ENCODE data around the gene DIS3L2. TPM values are rescaled to one million over a fixed set of nuclear protein-coding genes. Genes with fewer than 3 reads are reported as not detected.
A peak's percentile ranks its signal among the peaks of the same experiment; 100 is the strongest.
"Not testable (repeated sequence)": the region's sequence is repeated elsewhere in the genome, so short reads cannot be mapped to it uniquely, and the experiment has no call there.

Gene DIS3L2
- total RNA-seq, 2 donors from 2014 or later, result 33.5 to 35.5 TPM

DNA sequence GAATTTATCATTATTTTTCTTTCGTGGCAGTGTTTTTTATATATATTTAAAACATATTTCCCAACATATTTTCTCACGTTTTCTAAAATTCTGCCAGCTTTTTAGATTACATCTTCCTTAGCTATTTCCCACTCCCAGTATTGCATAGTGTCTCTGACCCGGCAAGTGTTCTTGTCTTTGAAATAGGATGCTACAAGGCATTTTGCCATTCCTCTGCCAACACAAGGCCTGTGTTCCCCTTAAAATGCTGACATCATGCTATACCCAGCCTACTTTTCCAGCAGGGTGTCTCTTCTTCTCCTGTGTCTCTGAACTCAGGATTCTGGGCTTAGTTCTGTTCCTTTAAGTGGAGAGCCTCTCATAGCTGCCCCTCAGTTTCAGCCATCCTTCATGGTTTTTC lies 115.2 kb downstream of the DIS3L2 start:
- ATAC-seq (no peak), DNase-seq (no peak)
- intact Hi-C loops (cut with DNase I, micrococcal nuclease), result no loop called here

DNA sequence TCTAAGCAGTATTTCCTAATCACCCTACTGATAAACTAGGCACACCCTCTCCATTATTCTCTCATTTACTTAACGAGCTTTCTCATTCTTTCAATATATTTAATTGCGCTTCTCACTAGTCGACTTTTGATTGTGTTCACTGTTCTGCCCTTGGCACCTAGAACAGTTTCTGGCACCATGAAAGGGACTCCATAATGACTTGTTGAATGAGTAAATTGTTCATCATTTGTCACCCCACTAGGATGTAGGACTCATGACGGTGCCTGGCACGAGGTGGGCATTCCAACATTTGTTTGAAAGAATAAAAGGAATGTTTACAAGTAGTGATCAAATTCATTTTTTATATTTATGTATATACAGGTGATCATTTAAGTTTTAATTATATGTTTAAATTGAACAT lies 123.7 kb downstream of the DIS3L2 start:
- intact Hi-C loops (cut with DNase I, micrococcal nuclease), result no loop called here
- DNase-seq (no peak), ATAC-seq (no peak)

DNA sequence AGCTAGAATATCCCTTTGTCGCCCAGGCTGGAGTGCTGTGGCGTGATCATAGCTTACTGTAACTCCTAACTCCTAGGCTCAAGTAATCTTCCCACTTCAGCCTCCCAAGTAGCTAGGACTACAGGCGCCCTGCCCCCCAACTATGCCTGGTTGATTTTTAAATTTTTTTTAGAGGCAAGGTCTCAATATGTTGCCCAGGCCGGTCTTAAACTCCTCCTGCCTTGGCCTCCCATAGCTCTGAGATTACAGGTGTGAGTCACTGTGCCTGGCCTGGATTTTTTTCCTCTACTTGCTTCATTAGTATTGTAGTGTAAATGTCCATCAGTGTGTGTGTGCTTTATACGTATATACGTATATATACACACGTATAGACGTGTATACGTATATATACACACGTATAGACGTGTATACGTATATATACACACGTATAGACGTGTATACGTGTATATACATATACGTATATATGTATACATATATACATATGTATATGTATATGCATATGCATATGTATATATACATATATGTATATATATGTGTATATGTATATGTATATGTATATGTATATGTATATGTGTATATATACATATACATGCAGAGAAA lies 124.4 kb downstream of the DIS3L2 start:
- intact Hi-C loops (cut with DNase I, micrococcal nuclease), result no loop called here
- ATAC-seq, result no peak
- DNase-seq, result no peak

DNA sequence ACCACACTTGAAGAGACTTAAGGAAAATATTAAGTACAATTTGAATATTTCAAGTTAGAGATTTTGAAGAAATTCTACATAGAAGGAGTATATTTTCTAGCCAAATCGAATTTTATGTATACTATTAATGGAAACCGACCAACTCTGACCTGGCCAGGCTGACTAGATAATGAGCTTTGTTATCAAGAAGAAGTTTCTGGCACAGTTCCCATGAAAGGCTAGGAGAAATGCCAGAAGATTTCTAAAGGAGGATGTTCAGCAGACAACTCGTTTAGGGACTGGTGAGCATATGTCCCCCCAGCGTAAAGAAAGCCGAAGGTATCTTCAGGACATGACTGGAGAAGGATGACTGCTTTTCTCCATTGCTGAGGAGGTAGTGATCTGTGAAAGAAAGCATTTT lies 127.3 kb downstream of the DIS3L2 start:
- no peak for ATAC-seq
- no peak for DNase-seq
- intact Hi-C loops (cut with DNase I, micrococcal nuclease), result no loop called here

DNA sequence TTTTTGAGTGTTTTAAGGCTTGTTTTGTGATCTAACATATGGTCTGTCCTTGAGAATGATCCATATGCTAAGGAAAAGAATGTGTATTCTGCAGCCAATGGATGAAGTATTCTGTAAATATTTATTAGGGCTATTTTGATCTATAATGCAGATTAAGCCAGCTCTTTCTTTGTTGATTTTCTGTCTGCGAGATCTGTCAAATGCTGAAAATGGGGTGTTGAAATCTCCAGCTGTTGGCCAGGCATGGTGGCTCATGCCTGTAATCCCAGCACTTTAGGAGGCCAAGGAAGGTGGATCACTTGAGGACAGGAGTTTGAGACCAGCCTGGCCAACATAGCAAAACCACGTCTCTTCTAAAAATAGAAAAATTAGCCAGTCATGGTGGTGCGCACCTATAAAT lies 132.7 kb downstream of the DIS3L2 start:
- DNase-seq, result no peak
- intact Hi-C loops (cut with DNase I, micrococcal nuclease), result no loop called here
- no peak for ATAC-seq

- DNase-seq (no peak), ATAC-seq (no peak)
- intact Hi-C loops (cut with DNase I, micrococcal nuclease), result no loop called here
Observed at GRCh38 chr2:232094883-232095282, 133.4 kb downstream of the DIS3L2 start.

- ATAC-seq, result no peak
- intact Hi-C loops (cut with DNase I, micrococcal nuclease), result no loop called here
- DNase-seq, result no peak
Observed at GRCh38 chr2:232097260-232097659, 135.7 kb downstream of the DIS3L2 start.

DNA sequence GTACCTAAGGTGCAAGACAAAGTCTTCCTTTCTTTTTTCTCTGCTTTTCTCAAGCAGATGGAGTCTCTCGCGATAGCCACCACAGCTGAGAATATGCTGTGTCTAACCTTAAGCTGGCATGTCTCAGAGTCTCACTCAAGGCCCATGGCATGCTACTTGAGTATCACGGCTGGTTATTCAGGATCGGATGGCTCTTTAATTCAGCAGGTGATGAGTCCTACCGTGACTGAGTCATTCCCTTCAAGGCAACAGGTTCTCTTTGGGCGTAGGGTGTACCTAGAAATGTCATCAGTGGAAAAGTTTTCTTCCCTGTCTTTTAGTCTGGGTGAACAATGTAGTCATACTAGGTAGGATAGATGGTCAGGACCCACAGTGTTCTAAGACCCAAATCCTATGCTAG lies 136.2 kb downstream of the DIS3L2 start:
- intact Hi-C loops (cut with DNase I, micrococcal nuclease), result no loop called here
- DNase-seq, result no peak
- no peak for ATAC-seq

- intact Hi-C loops (cut with DNase I, micrococcal nuclease), result no loop called here
- DNase-seq (no peak), ATAC-seq (no peak)
Observed at GRCh38 chr2:232102380-232102779, 140.9 kb downstream of the DIS3L2 start.

DNA sequence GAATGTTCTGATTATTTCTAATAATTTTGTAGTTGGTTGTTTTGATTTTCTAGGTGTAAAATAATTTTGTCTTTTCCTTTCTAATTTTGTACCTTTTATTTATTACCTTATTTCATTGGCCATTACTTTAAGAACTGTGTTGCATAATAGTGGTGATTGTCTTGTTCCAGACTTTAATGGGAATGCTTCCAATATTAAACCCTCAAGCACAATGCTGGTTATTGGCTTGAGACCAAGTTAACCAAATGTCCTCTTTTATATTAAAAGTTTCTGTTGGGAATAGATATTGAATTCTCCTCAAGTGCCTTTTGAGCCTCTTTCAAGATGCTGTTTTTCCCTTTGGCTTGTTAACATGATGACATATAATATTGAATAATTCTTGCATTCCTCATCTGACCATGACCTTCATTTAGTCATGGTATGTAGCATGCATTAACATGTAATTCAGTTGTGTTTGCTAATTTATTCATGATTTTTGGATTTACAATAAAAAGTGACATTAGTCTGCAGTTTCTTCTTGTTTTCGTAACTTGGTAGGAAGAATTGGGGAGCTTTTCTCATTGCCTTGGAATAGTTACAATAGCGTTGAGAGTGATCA lies 141.7 kb downstream of the DIS3L2 start:
- intact Hi-C loops (cut with DNase I, micrococcal nuclease), result no loop called here
- DNase-seq, result no peak
- ATAC-seq, result no peak

GRCh38 chr2:232104076-232104646 lies 142.6 kb downstream of the DIS3L2 start:
- no peak for DNase-seq
- ATAC-seq, result no peak
- intact Hi-C loops (cut with DNase I, micrococcal nuclease), result no loop called here

GRCh38 chr2:232111551-232111950 lies 150.0 kb downstream of the DIS3L2 start:
- ATAC-seq (no peak), DNase-seq (no peak)
- intact Hi-C loops (cut with DNase I, micrococcal nuclease), result no loop called here

DNA sequence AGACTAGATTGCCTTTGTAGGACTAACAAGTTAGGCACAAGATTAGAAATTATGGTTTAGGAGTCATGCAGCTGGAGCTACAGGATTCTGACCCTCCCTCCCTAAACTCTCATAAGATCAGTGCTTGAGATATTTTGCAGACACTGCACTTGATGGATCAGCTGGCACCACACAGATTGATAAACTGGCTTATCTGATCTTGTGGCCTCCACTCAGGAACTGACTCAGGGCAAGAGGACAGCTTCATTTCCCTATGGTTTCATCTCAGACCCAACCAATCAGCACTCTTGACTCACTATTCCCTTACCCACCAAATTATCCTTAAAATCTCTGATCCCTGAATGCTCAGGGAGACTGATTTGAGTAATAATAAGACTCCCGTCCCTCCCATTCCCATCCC lies 152.3 kb downstream of the DIS3L2 start:
- ATAC-seq (no peak), DNase-seq (no peak)
- intact Hi-C loops (cut with DNase I, micrococcal nuclease), result no loop called here

GRCh38 chr2:232115728-232116361 lies 154.3 kb downstream of the DIS3L2 start:
- ATAC-seq; intact Hi-C loops (cut with DNase I, micrococcal nuclease): not testable (repeated sequence)

DNA sequence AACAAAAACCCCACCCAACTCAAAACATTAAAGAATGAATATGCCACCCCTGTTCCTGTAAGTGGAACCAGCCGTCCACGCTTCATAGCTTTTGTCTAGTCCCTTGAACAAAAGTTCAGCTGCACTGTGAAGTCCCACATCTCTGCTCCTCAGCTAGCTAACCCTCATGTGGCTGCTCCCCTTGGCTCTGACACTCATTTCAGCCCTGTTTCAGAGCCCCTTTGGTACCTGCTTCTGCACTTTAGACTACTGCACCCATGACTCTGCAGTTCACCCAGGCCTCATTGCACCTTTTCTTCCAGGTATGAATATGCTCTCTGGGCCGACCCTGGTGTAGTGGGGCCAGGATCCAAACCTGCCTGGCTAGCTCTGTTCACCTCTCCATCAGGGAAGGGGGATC lies 155.3 kb downstream of the DIS3L2 start:
- intact Hi-C loops (cut with DNase I, micrococcal nuclease), result no loop called here
- DNase-seq (no peak), ATAC-seq (no peak)

More at GRCh38 chr2:232115728-232116361, 154.3 kb downstream of the DIS3L2 start:
- not testable (repeated sequence) for DNase-seq

DNA sequence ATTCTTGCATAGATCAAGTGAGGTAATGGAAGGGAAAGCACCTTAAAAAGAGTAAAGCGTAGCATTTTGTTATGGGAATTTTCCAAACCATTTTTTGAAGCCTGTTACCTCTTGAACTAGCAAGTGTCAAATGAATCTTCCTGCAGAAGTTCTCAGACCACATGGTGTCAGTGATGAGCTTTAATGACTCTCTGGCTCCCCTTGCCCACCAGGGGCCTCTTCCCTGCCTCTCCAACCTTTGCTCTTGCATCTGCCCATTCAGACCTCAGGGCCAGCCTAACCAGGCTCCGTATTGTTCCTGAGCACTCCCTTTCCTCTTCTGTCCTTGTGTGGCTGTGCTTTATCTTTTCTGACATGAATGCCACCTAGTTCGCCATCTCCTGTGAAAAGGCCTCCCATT lies 155.9 kb downstream of the DIS3L2 start:
- ATAC-seq (no peak), DNase-seq (no peak)
- intact Hi-C loops (cut with DNase I, micrococcal nuclease), result no loop called here

DNA sequence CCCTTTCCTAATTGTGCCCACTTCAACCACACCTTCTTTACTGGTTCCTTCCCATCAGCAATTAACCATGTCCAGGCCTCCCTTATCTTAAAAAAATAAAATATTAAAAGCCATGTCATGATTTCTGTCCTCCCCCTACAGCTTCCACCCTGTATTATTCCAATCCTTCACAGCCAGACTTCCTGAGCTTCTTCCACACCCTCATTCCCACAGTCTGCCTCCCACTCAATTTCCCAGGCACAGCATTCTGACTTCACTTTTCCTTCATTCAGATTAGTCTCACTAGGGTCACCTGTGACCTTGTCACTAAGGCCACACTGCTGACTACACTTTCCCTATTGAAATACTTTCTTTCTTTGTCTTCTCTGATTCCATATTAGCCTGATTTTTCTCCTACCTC lies 159.4 kb downstream of the DIS3L2 start:
- ATAC-seq (no peak), DNase-seq (no peak)
- intact Hi-C loops (cut with DNase I, micrococcal nuclease), result no loop called here

GRCh38 chr2:232124309-232124708 lies 162.8 kb downstream of the DIS3L2 start:
- intact Hi-C loops (cut with DNase I, micrococcal nuclease), result no loop called here
- no peak for DNase-seq
- no peak for ATAC-seq

DNA sequence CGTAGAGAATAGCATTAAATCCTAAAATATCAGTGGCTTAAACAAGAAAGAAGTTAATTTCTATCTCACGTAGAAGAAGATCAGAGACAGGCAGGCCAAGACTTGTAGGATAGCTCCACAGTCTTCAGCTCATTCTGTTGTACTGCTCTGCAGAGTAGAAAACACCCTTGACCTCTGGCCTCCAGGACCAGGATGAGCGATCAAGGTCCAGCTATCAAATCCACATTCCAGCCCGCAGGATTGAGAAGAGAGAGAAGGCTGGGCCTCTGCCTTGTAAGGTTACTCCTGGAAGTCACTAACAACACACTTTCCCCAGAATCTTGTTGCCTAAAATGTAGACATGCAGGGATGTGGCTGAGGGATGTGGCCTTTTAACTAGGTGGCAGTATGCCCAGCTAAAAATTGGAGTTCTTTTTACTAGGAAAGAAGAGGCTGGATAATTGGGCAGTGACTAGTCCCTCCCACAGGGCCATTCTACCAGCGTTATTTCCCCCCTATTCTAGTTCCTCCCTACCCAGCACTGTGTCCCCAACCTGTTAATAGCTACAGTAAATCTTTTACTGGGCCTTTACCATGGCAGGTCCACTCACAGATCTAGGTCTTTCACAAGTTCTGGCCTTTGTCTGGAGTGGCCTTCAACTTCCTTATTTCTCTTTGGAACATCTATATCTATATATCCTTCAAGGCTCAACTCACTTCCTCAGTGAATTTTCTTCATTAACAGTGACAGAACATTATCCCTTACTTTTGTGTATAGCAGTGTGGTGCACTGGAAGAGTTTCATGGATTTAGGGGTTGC lies 165.0 kb downstream of the DIS3L2 start:
- DNase-seq (no peak), ATAC-seq (peak; percentile 73)
- intact Hi-C loops (cut with DNase I, micrococcal nuclease), result no loop called here

DNA sequence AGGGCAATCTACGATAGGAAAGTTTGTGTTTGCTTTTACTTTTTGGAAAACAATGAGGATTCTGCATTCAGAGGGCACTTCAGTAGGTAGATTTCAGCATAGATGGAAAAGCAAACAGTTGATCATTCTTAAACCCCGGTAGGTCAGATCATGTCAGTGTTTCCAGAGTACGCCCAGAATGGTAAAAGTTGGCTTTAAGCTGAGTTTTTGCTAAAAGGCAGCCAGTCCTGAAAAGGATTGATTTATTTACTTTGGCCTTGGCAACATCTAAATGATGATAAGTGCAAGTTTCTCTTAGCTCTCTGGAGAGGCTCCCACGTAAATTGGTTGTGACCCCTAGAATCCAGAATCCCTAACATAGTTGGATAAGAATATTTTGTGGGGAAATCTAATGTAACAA lies 168.0 kb downstream of the DIS3L2 start:
- intact Hi-C loops (cut with DNase I, micrococcal nuclease), result no loop called here
- ATAC-seq (no peak), DNase-seq (no peak)
